DND-41 (cell line): ENCODE measurements around the gene ELF4.

ENCODE experiments used
- ATAC-seq: fragments of 200-7000 bp; cut with Tn5 transposase; 3 replicates; pipeline ENCODE4 v1.9.1; 2021; ENCODE audit warnings: low read depth; ENCODE audit not compliant: insufficient read depth
- DNase-seq: peaks from one replicate; pipeline ENCODE4 v3.0.0-alpha.2; 2020
- H2AFZ ChIP-seq: 2 replicates; pipeline ENCODE4 v1.6.0; 2012; ENCODE audit warnings: low read depth, low read length
- H3K27ac ChIP-seq: 2 replicates; pipeline ENCODE4 v1.5.1; 2012; ENCODE audit warnings: low read length, inconsistent platforms
- H3K27me3 ChIP-seq: fragments of 200-600 bp; sonication (generic); 2 replicates; pipeline ENCODE4 v1.6.0; 2012; ENCODE audit warnings: low read length, mild to moderate bottlenecking, inconsistent platforms; ENCODE audit not compliant: insufficient read depth, poor library complexity
- H3K36me3 ChIP-seq: 2 replicates; pipeline ENCODE4 v1.5.1; 2012; ENCODE audit warnings: low read length, inconsistent platforms; ENCODE audit not compliant: insufficient read depth
- H3K4me1 ChIP-seq: 2 replicates; pipeline ENCODE4 v1.5.1; 2012; ENCODE audit warnings: mild to moderate bottlenecking, low read length; ENCODE audit not compliant: insufficient read depth
- H3K4me2 ChIP-seq: 2 replicates; pipeline ENCODE4 v1.6.0; 2012; ENCODE audit warnings: mild to moderate bottlenecking, moderate library complexity, low read length, inconsistent platforms; ENCODE audit not compliant: insufficient read depth
- H3K4me3 ChIP-seq, 2 experiments: fragments of 200-600 bp in 1 of 2; shearing (Covaris generic) in 1 of 2; 2 replicates each; pipeline ENCODE4 v1.5.1; 2012 to 2016; ENCODE audit warnings: inconsistent platforms in 2 of 2, low read length in 2 of 2, mild to moderate bottlenecking in 2 of 2, low read depth in 1 of 2, moderate library complexity in 1 of 2
- H3K79me2 ChIP-seq: 2 replicates; pipeline ENCODE4 v1.6.0; 2012; ENCODE audit warnings: low read length, inconsistent platforms; ENCODE audit not compliant: insufficient read depth
- H3K9ac ChIP-seq: 2 replicates; pipeline ENCODE4 v1.6.0; 2012; ENCODE audit warnings: low read depth, mild to moderate bottlenecking, inconsistent platforms, low read length, moderate library complexity
- H3K9me3 ChIP-seq: 2 replicates; pipeline ENCODE4 v1.5.1; 2012; ENCODE audit warnings: low read length, moderate library complexity, mild to moderate bottlenecking, inconsistent platforms; ENCODE audit not compliant: insufficient read depth, severe bottlenecking
- H4K20me1 ChIP-seq: 2 replicates; pipeline ENCODE4 v1.6.0; 2012; ENCODE audit warnings: low read length; ENCODE audit not compliant: insufficient read depth
- CTCF ChIP-seq: IDR thresholded peaks from 2 replicates; pipeline ENCODE4 v1.5.1; 2012; ENCODE audit warnings: borderline replicate concordance, low read length, moderate library complexity, mild to moderate bottlenecking; ENCODE audit not compliant: poor library complexity, severe bottlenecking; ENCODE audit errors: extremely low read depth
- EZH2 ChIP-seq: IDR thresholded peaks from 3 replicates; pipeline ENCODE4 v1.6.1; 2012; ENCODE audit warnings: borderline replicate concordance, low read depth, mild to moderate bottlenecking, moderate library complexity, low read length, inconsistent platforms; ENCODE audit not compliant: severe bottlenecking

The ELF4 gene

GRCh38 chrX:130081421-130082045, 28.8 kb downstream of the ELF4 start:
- no peaks in the 10 kb centered on the region for H3K27me3 ChIP-seq
- H3K4me3 ChIP-seq = peak overlapping the region in 1 of 2 experiments; percentile 54; a peak in 2 of 4 replicates
- peaks cover 5% of the 10 kb centered on the region; the same call in 1 of the 2 replicates for H4K20me1 ChIP-seq
- no peak for ATAC-seq
- H3K4me1 ChIP-seq = peaks cover 40% of the 10 kb centered on the region
- H3K9me3 ChIP-seq = no peaks in the 10 kb centered on the region
- no peak for TF ChIP-seq EZH2
- TF ChIP-seq CTCF = no peak
- H3K9ac ChIP-seq = peak overlapping the region; percentile 54
- peak overlapping the region; percentile 90 for H3K27ac ChIP-seq
- H3K4me2 ChIP-seq = peak overlapping the region; percentile 80
- H3K79me2 ChIP-seq = peaks cover 14% of the 10 kb centered on the region
- H3K36me3 ChIP-seq = no peaks in the 10 kb centered on the region; the same call in 1 of the 2 replicates
- peak overlapping the region; percentile 68; the same call in 1 of the 2 replicates for H2AFZ ChIP-seq
- no peak for DNase-seq

- Histone ChIP-seq H3K27ac (peak overlapping the region; percentile 90), H2AFZ (no peak overlapping the region), H3K36me3 (no peaks in the 10 kb centered on the region; the same call in 1 of the 2 replicates), H3K4me3 (no peak overlapping the region), H3K9me3 (no peaks in the 10 kb centered on the region), H3K79me2 (peaks cover 13% of the 10 kb centered on the region), H3K9ac (no peak overlapping the region), H4K20me1 (no peaks in the 10 kb centered on the region), H3K4me2 (no peak overlapping the region), H3K27me3 (no peaks in the 10 kb centered on the region), H3K4me1 (peaks cover 33% of the 10 kb centered on the region)
- DNase-seq = no peak
- TF ChIP-seq CTCF = no peak
- no peak for TF ChIP-seq EZH2
- ATAC-seq = no peak
Measured at GRCh38 chrX:130080791-130081367, 29.4 kb downstream of the ELF4 start.

- Histone ChIP-seq H3K9ac (no peak overlapping the region), H3K4me3 (no peak overlapping the region), H3K4me1 (peaks cover 24% of the 10 kb centered on the region), H2AFZ (no peak overlapping the region), H4K20me1 (no peaks in the 10 kb centered on the region), H3K27ac (no peak overlapping the region), H3K4me2 (no peak overlapping the region), H3K36me3 (no peaks in the 10 kb centered on the region), H3K9me3 (no peaks in the 10 kb centered on the region), H3K27me3 (no peaks in the 10 kb centered on the region), H3K79me2 (peaks cover 7% of the 10 kb centered on the region; the same call in 1 of the 2 replicates)
- TF ChIP-seq CTCF (peak; percentile 83), EZH2 (no peak)
- DNase-seq = peak; percentile 64
- ATAC-seq = peak; percentile 33; the same call in 2 of the 3 replicates
Measured at GRCh38 chrX:130079824-130080406, 30.4 kb downstream of the ELF4 start.
